ENCODE data around the gene CLEC16A. TPM values are rescaled to one million over a fixed set of nuclear protein-coding genes. Genes with fewer than 3 reads are reported as not detected.

CLEC16A gene
- total RNA-seq, 2 experiments from 2014 or later = 31.1 to 34.1 TPM

DNA sequence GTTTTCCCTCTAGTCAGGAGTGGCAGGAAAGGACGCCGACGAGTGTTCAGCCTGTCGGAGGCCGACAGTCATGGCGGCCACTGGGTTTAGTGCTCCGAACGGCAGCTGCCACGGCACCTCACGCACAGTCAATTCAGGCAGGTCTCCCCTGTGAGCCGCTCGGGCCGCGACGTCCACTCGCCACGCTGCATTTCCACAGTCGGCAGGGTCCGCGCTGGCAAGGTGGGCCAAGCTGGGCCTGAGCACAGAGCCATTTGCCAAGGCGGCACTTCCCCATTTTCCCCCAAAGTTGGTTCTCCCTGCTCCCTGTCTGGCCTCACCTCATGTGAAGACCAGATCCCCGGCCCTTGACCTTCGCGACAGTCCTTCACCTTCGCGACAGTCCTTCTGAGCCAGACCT is 229.8 kb downstream of the CLEC16A start:
- POLR2A ChIA-PET = no interaction called here
- H3K27ac Mint-ChIP-seq = peak overlapping the region; percentile 9

DNA sequence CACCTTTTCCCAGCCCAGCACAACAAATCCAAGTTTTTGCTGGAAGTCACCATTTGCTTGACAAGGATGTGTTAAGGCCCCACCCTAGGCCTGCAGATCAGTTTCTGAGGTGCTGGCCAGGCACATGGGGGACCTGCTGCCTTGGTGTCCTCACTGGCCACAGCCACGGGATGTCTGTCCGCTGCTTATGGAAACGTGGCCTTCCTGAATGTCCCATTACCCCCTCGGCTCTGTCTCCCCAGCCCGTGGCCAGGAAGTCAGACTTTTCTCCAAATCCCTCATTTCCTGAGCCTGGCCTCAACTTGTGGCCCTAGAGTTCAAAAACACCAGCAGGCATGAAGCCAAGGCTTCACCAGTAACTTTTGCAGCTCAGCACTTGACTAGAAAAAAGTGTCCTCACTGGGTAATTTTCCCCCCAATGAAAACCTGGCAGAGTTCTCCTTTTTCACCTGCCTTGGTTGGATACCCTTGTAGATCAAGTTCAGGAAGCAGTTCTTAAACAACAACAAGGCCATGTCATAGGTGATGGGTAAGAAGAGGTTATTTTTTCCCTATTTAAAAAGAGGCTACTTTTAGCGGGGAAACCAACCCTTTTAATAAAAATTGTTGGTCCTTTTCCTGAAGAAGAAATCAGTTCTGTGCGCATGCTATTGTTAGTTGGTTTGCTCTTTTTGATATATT is 230.9 kb downstream of the CLEC16A start:
- ATAC-seq (ENCODE audit: low read depth) (no peak), DNase-seq (no peak)
- Mint-ChIP-seq H3K27ac (peak overlapping the region; percentile 80), H3K9me3 (no peaks in the 10 kb centered on the region), H3K36me3 (peaks cover 38% of the 10 kb centered on the region), H3K4me1 (peaks cover 42% of the 10 kb centered on the region), H3K4me3 (no peak overlapping the region), H3K27me3 (no peaks in the 10 kb centered on the region)
- POLR2A ChIA-PET = interaction anchor here (0.5 to 1.0 kb wide), 2 partner anchors 79 to 80 kb away, joined by 3 read pairs; partner anchors contain the start of gene SOCS1

More for the DNA sequence above, 229.8 kb downstream of the CLEC16A start:
- H3K4me1 Mint-ChIP-seq = peaks cover 35% of the 10 kb centered on the region
- H3K4me3 Mint-ChIP-seq = no peak overlapping the region
- H3K36me3 Mint-ChIP-seq = peaks cover 38% of the 10 kb centered on the region
- H3K9me3 Mint-ChIP-seq = no peaks in the 10 kb centered on the region
- no peak for ATAC-seq (ENCODE audit: low read depth)
- no peak for DNase-seq
- no peaks in the 10 kb centered on the region for H3K27me3 Mint-ChIP-seq

DNA sequence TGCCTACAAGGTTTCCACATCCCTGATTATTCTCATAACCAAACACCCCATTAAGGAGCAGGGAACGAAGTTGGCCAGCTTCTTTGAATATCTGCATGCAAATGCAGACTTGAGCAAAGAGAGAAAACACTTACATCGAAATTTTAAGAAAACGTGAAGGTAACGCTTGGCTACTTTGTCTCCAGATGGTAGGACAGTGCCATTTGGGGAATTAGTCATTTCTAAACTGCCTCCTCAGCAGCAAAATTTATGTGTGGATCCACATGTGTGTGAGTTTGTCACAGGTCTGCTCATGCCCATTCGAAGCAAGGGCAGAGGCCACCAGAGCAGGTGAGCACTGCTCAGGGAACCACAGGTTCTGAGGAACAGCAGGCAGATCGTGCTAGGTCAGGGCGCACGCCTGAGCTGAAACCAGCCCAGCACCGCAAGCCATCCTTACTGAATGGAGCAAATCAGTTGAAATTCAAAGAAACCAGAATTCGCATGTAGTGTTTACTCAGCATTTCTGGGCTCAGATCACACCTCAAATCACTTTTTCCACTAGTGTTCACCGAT is 231.5 kb downstream of the CLEC16A start:
- Mint-ChIP-seq H3K9me3 (no peaks in the 10 kb centered on the region), H3K4me3 (peak overlapping the region; percentile 7), H3K27me3 (no peaks in the 10 kb centered on the region), H3K27ac (peak overlapping the region; percentile 80), H3K4me1 (peaks cover 46% of the 10 kb centered on the region), H3K36me3 (peaks cover 42% of the 10 kb centered on the region)
- DNase-seq (no peak), ATAC-seq (ENCODE audit: low read depth) (peak; percentile 40)
- POLR2A ChIA-PET = interaction anchor here (0.5 to 1.0 kb wide), 2 partner anchors 80 kb away, joined by 3 read pairs; partner anchors contain the start of gene SOCS1

DNA sequence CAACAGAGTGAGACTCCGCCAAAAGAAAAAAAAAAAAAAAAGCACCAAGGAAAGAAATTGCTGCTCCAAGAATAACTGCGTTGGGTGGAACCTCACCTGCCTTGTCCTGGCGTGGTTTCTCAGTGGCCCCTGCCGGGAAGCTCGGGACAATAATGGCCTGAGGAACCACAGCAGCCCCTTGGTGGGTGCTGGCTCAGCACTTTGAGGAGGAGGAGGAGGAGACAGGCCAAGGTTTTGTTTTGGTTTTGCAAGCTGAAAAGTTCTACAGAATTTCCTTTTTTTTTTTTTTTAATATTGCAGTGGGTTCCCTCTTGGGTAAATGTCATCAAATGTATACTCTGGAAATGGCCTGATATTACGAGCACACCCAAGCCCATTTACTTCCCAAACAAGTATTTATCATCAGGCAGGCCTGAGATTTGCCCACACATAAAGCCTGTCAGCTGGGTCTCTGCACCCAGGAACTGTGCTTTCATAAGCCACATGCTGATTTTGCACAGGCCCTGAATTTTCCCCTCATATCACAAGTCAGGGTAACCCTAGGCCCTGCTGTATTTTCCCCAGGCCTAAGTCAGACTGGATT is 233.3 kb downstream of the CLEC16A start:
- no peak for ATAC-seq (ENCODE audit: low read depth)
- H3K36me3 Mint-ChIP-seq = peaks cover 42% of the 10 kb centered on the region
- H3K4me3 Mint-ChIP-seq = no peak overlapping the region
- H3K9me3 Mint-ChIP-seq = no peaks in the 10 kb centered on the region
- DNase-seq = no peak
- peaks cover 40% of the 10 kb centered on the region for H3K4me1 Mint-ChIP-seq
- POLR2A ChIA-PET = interaction anchor here (0.8 to 1.0 kb wide), 2 partner anchors 19 to 78 kb away, joined by 4 read pairs; partner anchors contain the start of gene SOCS1
- no peaks in the 10 kb centered on the region for H3K27me3 Mint-ChIP-seq
- H3K27ac Mint-ChIP-seq = no peak overlapping the region

DNA sequence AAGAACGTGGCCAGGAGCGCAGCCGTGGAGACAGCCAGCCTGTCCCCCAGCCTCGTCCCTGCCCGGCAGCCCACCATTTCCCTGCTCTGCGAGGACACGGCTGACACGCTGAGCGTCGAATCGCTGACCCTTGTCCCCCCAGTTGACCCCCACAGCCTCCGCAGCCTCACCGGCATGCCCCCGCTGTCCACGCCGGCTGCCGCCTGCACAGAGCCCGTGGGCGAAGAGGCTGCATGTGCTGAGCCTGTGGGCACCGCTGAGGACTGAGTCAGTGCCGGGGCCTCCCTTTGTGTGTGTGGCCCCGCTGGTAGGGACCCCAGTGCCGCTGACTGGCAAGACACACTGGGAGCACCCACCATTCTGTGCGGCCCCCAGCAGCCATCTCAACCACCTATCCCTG is 234.1 kb downstream of the CLEC16A start:
- Mint-ChIP-seq H3K9me3 (no peaks in the 10 kb centered on the region), H3K4me3 (no peak overlapping the region), H3K4me1 (peaks cover 37% of the 10 kb centered on the region), H3K36me3 (peaks cover 42% of the 10 kb centered on the region), H3K27me3 (no peaks in the 10 kb centered on the region), H3K27ac (peak overlapping the region; percentile 30)
- POLR2A ChIA-PET = no interaction called here
- ATAC-seq (ENCODE audit: low read depth) = no peak
- DNase-seq = no peak

DNA sequence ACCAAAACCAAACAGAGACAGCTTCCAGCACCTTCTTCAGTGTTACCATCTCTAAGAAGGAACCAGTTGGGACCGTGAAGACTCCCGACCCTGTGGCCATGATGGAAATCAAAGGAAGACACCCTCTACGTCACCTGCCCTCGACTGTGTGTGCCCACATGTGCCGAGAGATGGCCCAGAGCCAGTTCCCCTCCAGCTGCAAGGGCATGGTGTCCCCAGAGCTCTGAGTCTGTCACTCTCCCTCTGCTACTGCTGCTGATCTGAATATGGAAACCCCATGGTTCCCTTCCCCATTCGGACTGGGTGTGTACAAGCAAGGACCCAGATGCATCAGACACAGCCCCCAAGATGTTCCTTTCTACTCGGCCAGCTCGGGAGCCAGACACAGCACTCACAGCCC is 235.2 kb downstream of the CLEC16A start:
- peaks cover 40% of the 10 kb centered on the region for H3K36me3 Mint-ChIP-seq
- no peak overlapping the region for H3K4me3 Mint-ChIP-seq
- peak overlapping the region; percentile 54 for H3K27ac Mint-ChIP-seq
- DNase-seq = no peak
- H3K27me3 Mint-ChIP-seq = no peaks in the 10 kb centered on the region
- POLR2A ChIA-PET = interaction anchor here (0.6 to 1.7 kb wide), 2 partner anchors 47 to 76 kb away, joined by 4 to 7 read pairs; partner anchors contain the start of gene SOCS1
- no peak for ATAC-seq (ENCODE audit: low read depth)
- H3K4me1 Mint-ChIP-seq = peaks cover 46% of the 10 kb centered on the region
- H3K9me3 Mint-ChIP-seq = no peaks in the 10 kb centered on the region

DNA sequence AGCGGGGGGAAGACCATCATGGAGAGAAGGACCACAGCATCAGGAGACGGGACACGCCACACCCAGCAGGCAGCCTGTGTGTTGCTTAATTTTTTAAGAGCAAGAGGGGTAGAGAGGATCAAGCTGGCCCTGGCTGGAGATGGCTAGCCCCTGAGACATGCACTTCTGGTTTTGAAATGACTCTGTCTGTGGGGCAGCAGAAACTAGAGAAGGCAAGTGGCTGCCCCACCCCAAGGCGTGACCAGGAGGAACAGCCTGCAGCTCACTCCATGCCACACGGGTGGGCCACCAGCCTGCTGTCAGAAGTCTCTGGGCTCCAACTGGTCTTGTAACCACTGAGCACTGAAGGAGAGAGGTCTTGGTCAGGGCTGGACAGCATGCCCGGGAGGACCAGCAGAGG is 236.1 kb downstream of the CLEC16A start:
- DNase-seq (no peak), ATAC-seq (ENCODE audit: low read depth) (peak; percentile 19)
- H3K9me3 Mint-ChIP-seq = no peaks in the 10 kb centered on the region
- H3K27me3 Mint-ChIP-seq = no peaks in the 10 kb centered on the region
- POLR2A ChIA-PET = interaction anchor here (1.7 kb wide), 1 partner anchor 75 kb away, joined by 4 read pairs; the partner anchor contains the start of gene SOCS1
- H3K4me1 Mint-ChIP-seq = peaks cover 42% of the 10 kb centered on the region
- H3K4me3 Mint-ChIP-seq = peak overlapping the region; percentile 29
- peak overlapping the region; percentile 87 for H3K27ac Mint-ChIP-seq
- H3K36me3 Mint-ChIP-seq = peaks cover 31% of the 10 kb centered on the region

DNA sequence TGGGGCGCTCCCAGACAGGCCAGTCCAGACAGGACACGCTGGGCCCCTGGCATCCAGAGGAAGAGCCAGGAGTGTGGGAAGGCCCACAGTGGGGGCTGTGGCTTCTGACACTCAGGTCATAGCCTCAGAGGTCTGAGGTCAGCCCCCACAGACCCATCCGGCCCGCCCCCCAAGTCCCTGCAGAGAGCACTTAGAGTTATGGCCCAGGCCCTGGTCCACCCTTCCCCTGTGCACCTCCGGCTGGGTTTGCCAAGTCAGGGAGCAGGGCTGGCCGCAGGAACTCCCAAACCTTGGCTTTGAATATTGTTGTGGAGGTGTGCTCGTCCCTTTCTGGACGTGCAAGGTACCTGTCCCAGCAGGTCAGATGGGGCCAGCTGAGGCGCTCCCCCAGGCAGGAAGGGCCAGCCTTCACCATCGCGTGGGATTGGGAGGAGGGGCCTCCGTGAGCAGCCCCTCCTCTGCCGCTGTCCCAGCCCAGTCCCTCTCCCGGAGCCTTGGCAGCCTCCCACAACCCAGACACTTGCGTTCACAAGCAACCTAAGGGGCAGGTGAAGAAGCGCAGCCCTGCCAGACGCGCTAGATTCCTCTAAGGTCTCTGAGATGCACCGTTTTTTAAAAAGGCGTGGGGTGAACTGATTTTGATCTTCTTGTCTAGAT is 237.0 kb downstream of the CLEC16A start:
- DNase-seq = no peak
- Mint-ChIP-seq H3K4me1 (peaks cover 34% of the 10 kb centered on the region), H3K36me3 (peaks cover 30% of the 10 kb centered on the region), H3K9me3 (no peaks in the 10 kb centered on the region), H3K4me3 (no peak overlapping the region), H3K27me3 (no peaks in the 10 kb centered on the region), H3K27ac (peak overlapping the region; percentile 73)
- POLR2A ChIA-PET = no interaction called here
- no peak for ATAC-seq (ENCODE audit: low read depth)

DNA sequence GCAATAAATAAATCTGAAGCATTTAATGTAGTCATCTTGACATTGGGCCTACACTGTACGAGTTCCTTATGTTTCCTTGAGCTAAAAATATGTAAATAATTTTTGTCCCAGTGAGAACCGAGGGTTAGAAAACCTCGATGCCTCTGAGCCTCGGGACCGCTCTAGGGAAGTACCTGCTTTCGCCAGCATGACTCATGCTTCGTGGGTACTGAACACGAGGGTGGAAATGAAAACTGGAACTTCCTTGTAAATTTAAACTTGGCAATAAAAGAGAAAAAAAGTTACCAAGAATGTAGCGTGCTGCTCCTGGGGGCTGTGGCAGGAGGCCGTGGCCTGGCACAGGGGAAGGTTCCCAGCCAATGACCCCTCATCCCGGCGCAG is 237.5 kb downstream of the CLEC16A start:
- H3K4me3 Mint-ChIP-seq = no peak overlapping the region
- peaks cover 25% of the 10 kb centered on the region for H3K36me3 Mint-ChIP-seq
- no peaks in the 10 kb centered on the region for H3K27me3 Mint-ChIP-seq
- DNase-seq (no peak), ATAC-seq (ENCODE audit: low read depth) (no peak)
- H3K4me1 Mint-ChIP-seq = peaks cover 29% of the 10 kb centered on the region
- H3K27ac Mint-ChIP-seq = peak overlapping the region; percentile 73
- no peaks in the 10 kb centered on the region for H3K9me3 Mint-ChIP-seq
- POLR2A ChIA-PET = interaction anchor here (0.6 to 0.8 kb wide), 2 partner anchors 53 to 131 kb away, joined by 3 read pairs; no protein-coding TSS in a partner anchor

DNA sequence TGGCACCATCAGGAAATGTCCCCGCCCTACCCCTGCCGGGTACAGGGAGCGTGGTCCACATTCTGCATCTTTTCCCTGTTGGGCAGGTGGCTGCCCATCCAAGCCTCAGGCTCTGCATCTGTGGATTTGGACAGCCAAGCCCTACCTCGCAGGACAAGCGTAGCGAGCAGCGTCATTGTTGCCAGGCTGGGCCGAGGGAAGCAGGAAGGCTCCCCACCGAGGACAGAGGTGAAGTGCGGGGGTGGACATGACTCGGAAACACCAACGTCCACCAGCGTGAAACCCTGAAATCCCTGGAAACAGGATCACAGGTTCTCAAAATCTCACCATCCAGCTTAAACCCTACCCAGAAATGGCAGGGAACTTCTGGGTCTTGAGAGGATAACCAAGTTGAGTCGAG is 238.0 kb downstream of the CLEC16A start:
- no peaks in the 10 kb centered on the region for H3K27me3 Mint-ChIP-seq
- ATAC-seq (ENCODE audit: low read depth) (no peak), DNase-seq (no peak)
- H3K27ac Mint-ChIP-seq = no peak overlapping the region
- no peak overlapping the region for H3K4me3 Mint-ChIP-seq
- POLR2A ChIA-PET = interaction anchor here (0.6 to 0.8 kb wide), 2 partner anchors 54 to 131 kb away, joined by 3 read pairs; no protein-coding TSS in a partner anchor
- peaks cover 25% of the 10 kb centered on the region for H3K36me3 Mint-ChIP-seq
- no peaks in the 10 kb centered on the region for H3K9me3 Mint-ChIP-seq
- H3K4me1 Mint-ChIP-seq = peaks cover 28% of the 10 kb centered on the region

DNA sequence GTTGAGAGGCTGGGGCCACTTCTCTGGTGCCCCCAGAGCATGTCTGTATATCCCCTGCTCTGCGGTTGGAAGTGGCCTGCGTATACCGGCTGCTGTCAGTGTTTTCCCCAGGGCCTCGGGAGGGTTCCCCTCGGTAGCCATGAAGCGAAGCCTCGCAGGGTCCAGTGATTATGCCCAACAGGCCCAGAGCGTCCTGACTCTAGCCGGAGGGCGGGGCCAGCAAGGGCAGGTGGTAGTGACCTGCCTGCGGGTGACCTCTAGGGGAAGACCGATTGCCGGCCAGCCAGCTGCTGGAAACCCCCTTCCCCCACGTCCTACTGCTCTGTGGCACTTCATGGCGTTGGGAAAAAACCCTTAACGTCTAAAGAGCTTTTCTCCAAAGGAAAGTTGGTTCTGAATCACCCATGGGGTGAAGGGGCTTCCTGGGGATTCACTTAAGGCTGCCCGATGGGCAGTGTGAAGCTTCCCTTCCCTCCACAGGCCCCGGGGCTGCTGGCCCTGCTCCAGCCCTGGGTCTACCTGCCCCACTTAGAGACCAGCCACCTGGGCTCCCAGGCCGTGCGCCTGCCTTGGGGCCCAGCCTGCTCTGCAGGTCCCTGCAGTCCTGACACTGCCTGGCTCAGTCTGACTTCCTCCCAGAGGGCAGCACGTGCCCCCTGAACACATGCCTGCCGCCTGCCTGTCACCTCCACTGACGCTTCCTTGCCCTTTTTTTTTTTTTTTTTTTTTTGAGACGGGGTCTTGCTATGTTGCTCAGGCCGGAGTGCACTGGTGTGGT is 238.9 kb downstream of the CLEC16A start:
- DNase-seq = no peak
- Mint-ChIP-seq H3K36me3 (peaks cover 25% of the 10 kb centered on the region), H3K27me3 (no peaks in the 10 kb centered on the region), H3K4me1 (peaks cover 28% of the 10 kb centered on the region), H3K27ac (no peak overlapping the region), H3K4me3 (no peak overlapping the region), H3K9me3 (no peaks in the 10 kb centered on the region)
- peak; percentile 41 for ATAC-seq (ENCODE audit: low read depth)
- POLR2A ChIA-PET = interaction anchor here (0.7 to 1.2 kb wide), 4 partner anchors 12 to 217 kb away, joined by 3 to 6 read pairs (median 4); no protein-coding TSS in a partner anchor

DNA sequence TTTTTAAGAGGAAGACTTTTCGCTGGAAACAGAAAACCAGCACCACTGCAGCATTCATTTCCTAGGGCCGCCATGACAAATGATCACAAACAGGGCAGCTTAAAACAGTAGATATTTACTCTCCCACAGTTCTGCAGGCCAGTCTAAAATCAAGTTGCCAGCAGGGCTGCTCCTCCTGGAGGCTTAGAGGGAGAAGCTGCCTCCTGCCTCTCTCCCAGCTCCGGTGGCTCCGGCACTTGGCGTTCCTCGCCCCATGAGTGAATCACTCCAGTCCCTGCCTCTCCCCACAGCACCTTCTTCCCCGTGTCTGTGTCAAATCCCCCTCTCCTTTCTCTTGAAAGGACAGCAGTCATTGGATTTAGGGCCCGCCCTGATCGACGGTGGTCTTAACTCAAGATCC is 239.6 kb downstream of the CLEC16A start:
- peaks cover 28% of the 10 kb centered on the region for H3K4me1 Mint-ChIP-seq
- POLR2A ChIA-PET = interaction anchor here (0.7 to 1.2 kb wide), 3 partner anchors 11 to 218 kb away, joined by 4 to 6 read pairs (median 4); no protein-coding TSS in a partner anchor

More for the DNA sequence above, 239.6 kb downstream of the CLEC16A start:
- H3K9me3 Mint-ChIP-seq = no peaks in the 10 kb centered on the region
- peaks cover 22% of the 10 kb centered on the region for H3K36me3 Mint-ChIP-seq
- no peaks in the 10 kb centered on the region for H3K27me3 Mint-ChIP-seq
- DNase-seq (no peak), ATAC-seq (ENCODE audit: low read depth) (no peak)
- no peak overlapping the region for H3K4me3 Mint-ChIP-seq
- peak overlapping the region; percentile 60 for H3K27ac Mint-ChIP-seq
